Mucosa of stomach (tissue), 1 donor: ENCODE measurements around the gene KDM2A.

Source experiments
- H3K27me3 ChIP-seq: one replicate; pipeline ENCODE4 v1.7.0; 2013; ENCODE audit warnings: mild to moderate bottlenecking, low read length; ENCODE audit not compliant: control insufficient read depth, insufficient read depth
- H3K36me3 ChIP-seq: one replicate; pipeline ENCODE4 v1.7.0; 2013; ENCODE audit warnings: low read length; ENCODE audit not compliant: control insufficient read depth, insufficient read depth
- H3K4me1 ChIP-seq: one replicate; pipeline ENCODE4 v1.7.0; 2013; ENCODE audit warnings: mild to moderate bottlenecking, low read length; ENCODE audit not compliant: control insufficient read depth, insufficient read depth
- H3K4me3 ChIP-seq: one replicate; pipeline ENCODE4 v1.7.0; 2013; ENCODE audit warnings: low read length
- H3K9ac ChIP-seq: one replicate; pipeline ENCODE4 v1.7.0; 2013; ENCODE audit warnings: mild to moderate bottlenecking, low read length, moderate library complexity
- H3K9me3 ChIP-seq: one replicate; pipeline ENCODE4 v1.7.0; 2013; ENCODE audit warnings: mild to moderate bottlenecking, low read length, moderate library complexity; ENCODE audit not compliant: control insufficient read depth
- donor health status: Pancreatic carcinoma.

KDM2A gene

GRCh38 chr11:67267188-67268080, 148.4 kb downstream of the KDM2A start:
- no peaks in the 10 kb centered on the region for H3K27me3 ChIP-seq
- H3K36me3 ChIP-seq = no peaks in the 10 kb centered on the region
- H3K4me1 ChIP-seq = peaks cover 66% of the 10 kb centered on the region
- H3K9me3 ChIP-seq = no peaks in the 10 kb centered on the region
- H3K9ac ChIP-seq = peak overlapping the region; percentile 91
- H3K4me3 ChIP-seq = peak overlapping the region; percentile 82

DNA sequence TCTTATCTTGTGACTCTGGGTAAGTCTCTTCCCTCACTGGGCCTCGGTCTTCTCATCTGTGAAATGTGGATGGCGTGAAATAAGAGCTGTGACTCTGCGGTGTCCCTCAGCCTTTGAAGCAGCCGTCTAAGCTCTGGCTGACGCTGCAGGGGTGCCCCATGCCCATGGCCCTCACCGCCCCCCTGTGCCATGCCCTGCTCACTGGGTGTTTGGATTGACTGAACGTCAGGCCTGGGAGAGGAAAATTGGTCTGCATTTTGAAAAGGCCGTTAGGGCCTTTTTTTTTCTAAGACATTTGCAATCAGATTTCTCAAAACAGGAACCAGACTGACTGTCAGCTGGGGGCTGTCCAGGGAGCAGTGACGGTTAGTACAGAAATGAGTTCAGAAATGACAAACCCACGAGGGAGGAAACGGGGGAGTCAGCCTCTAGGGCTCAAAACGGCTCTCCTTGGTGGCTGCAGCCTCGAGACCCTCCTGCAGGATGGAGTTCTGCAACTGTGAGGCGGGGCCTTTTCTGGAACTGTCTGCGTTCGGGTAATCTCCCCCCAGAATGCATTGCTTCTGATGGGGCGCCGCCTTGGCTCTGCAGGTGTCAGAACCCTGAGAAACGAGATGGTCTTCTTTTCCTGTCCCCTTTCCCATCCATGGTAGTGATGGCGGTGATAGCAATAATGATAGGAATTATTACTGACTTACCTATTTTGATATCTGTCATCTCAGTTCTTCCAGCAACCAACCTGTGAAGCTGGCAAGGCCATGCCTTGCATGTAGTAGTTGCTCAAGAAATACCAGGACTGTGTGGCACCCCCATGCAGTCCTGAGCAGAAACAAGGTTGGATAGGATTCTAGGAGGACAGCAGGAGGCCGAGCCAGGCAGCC, 149.3 kb downstream of the KDM2A start:
- H3K27me3 ChIP-seq = no peaks in the 10 kb centered on the region
- peak overlapping the region; percentile 91 for H3K9ac ChIP-seq
- no peaks in the 10 kb centered on the region for H3K9me3 ChIP-seq
- peaks cover 66% of the 10 kb centered on the region for H3K4me1 ChIP-seq
- H3K36me3 ChIP-seq = no peaks in the 10 kb centered on the region
- peak overlapping the region; percentile 82 for H3K4me3 ChIP-seq

DNA sequence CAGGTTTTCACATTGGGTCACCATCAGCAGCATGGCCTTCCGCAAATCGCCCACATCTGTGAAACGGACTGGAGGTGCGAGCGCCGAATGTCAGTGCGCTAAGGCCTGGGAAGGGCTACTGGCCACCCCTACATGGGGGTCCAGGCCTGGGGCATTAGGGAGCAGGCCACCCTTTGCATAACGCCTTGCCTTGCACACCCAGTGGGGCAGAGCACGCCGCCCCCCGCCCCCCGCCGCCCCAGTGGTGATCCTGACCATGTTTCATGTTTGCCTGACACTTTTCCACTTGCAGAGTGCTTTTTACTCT, 149.9 kb downstream of the KDM2A start:
- Histone ChIP-seq H3K4me3 (no peak overlapping the region), H3K4me1 (peaks cover 71% of the 10 kb centered on the region), H3K9me3 (no peaks in the 10 kb centered on the region), H3K27me3 (no peaks in the 10 kb centered on the region), H3K36me3 (no peaks in the 10 kb centered on the region), H3K9ac (no peak overlapping the region)

DNA sequence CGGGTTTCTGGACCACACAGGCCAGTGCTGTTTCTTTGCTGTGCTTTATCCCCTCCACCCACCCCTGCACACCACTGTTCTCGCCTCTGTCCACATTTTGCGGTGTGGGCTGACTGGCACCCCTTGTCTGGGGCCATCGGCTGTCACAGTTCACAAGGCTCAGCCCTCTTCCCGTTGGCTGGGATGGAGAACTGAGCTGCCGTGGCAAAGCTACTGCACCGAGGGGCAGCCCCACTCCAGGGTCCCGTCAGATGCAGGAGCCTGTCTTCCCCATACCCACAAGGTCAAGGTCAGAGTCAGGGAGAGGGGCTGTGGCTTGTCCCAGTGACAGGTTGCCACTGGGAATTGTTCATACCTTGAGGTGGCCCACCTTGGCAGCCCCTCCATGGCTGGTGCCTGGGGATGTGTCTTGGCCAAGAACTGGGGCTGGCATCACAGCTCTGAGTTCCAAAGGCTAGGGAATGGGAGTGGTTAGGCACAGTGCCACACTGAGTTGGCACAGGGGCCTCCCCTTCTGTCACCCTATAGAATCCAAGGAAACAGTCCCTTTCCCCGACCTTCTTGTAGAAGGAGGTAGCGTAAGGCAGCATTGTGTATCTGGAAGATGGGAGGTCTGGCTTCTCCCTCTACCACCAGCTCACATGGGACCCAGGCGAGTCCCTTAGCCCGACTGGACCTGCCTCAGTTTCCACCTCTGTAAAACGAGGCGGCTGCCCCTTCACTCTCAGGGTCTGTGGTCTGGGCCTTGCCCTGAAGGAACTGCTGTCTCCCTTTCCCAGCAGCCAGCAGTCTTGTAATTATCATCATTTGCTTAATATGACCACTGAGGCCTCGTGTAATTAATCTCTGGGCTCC, 150.6 kb downstream of the KDM2A start:
- Histone ChIP-seq H3K9me3 (no peaks in the 10 kb centered on the region), H3K9ac (peak overlapping the region; percentile 63), H3K4me3 (peak overlapping the region; percentile 45), H3K4me1 (peaks cover 77% of the 10 kb centered on the region), H3K27me3 (no peaks in the 10 kb centered on the region), H3K36me3 (no peaks in the 10 kb centered on the region)

DNA sequence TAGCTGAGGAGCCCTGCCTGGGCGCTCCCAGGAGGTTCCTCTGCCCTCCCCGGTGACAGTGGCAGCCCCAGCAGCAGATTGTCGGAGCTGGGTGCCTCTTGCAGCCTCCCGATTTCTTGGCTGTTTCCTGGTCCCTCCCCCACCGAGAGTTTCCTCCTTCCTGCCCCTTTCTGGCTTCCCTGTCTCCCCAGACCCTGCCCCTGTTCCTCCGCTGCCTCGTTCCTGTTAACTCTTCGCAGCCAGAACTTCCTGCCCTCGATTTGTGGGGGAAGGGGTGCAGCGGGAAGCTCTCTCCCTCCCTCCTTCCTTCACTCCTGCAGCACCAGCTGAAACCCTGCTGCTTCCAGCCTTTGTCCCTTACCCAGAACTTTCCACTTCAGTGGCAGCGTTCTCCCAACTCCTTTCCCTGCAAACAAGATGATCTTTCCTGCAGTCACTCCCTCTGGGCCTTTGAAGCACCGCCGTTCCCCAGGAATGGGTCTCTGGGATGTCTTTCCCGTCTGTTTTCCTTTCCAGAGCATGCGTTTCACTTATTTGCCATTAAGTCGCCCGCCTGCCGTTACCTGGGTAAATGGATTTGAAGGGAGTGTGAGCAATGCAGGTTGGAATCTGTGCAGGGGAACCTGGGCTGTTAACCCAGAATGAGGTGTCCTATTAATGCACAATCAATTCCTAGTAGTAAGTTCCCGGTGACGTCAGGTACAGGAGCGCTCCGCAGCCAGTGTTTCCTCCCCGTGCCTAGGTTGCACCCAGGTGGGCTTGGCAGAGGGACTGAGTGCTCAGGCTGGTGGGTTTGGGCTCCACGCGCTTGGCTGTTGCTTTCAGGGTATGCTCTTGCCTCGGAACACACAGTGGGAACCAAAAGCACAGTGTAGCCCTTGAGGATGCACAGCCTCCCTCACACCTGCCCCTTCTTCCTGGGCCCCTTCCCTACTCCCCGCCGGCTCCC, 151.5 kb downstream of the KDM2A start:
- Histone ChIP-seq H3K27me3 (no peaks in the 10 kb centered on the region), H3K9ac (peak overlapping the region; percentile 63), H3K4me1 (peaks cover 86% of the 10 kb centered on the region)

DNA sequence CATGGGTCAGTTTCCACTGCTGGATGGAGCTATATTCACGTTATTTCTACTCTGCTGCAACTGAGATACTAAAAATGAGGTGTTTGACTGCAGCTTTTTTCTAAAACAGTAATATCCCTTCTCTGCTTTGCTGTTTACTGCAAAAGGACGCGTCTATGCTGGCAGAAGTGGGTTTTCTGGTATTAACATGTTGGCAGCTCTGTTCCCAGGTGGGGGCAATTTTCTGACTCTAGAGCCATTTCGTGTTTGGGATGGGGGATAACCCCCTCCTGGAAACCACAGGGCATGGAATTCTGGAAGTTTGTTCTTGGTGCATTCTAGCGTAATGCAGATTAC, 152.1 kb downstream of the KDM2A start:
- Histone ChIP-seq H3K27me3 (no peaks in the 10 kb centered on the region), H3K4me3 (no peak overlapping the region), H3K9ac (no peak overlapping the region), H3K9me3 (no peaks in the 10 kb centered on the region), H3K36me3 (no peaks in the 10 kb centered on the region), H3K4me1 (peaks cover 86% of the 10 kb centered on the region)

More for the DNA sequence above, 151.5 kb downstream of the KDM2A start:
- Histone ChIP-seq H3K4me3 (peak overlapping the region; percentile 45), H3K36me3 (no peaks in the 10 kb centered on the region), H3K9me3 (no peaks in the 10 kb centered on the region)

DNA sequence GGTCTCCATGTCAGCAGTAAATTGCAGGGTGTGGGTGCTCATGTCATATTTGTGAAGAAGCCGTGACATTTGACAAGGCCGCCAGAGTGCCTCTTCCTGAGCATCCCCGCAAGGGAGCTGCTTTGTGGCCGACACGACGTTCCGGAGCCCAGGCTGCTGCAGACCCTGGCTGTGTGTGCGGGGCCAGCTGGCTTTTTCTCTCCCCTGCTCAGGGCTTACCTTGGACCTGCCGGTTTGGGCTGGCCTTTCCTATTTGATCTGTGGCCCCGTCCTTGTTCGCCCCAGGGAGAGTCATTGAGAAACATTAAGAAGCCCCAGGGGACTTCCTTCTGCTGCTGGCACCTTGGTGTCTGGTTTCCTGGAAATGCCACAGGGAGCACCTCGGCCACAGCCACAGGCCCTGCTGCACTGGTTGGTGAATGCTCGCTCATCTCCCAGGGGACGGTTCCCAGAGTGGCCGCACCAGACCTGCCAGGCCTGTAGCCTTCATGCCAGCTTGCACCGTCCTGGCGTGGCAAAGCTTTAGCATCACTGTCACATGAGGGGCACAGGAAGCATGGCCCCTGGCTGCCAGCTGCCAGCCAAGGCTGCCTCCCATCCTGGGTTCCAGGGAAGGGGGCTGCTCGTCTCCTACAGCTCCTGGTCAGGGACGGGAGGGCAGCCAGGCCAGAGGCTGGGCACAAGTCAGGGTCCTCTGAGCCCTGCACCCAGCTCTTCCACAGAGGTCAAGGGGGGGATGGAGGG, 152.7 kb downstream of the KDM2A start:
- H3K36me3 ChIP-seq = no peaks in the 10 kb centered on the region
- H3K9me3 ChIP-seq = no peaks in the 10 kb centered on the region
- peaks cover 92% of the 10 kb centered on the region for H3K4me1 ChIP-seq
- no peak overlapping the region for H3K4me3 ChIP-seq
- H3K27me3 ChIP-seq = no peaks in the 10 kb centered on the region
- H3K9ac ChIP-seq = no peak overlapping the region

DNA sequence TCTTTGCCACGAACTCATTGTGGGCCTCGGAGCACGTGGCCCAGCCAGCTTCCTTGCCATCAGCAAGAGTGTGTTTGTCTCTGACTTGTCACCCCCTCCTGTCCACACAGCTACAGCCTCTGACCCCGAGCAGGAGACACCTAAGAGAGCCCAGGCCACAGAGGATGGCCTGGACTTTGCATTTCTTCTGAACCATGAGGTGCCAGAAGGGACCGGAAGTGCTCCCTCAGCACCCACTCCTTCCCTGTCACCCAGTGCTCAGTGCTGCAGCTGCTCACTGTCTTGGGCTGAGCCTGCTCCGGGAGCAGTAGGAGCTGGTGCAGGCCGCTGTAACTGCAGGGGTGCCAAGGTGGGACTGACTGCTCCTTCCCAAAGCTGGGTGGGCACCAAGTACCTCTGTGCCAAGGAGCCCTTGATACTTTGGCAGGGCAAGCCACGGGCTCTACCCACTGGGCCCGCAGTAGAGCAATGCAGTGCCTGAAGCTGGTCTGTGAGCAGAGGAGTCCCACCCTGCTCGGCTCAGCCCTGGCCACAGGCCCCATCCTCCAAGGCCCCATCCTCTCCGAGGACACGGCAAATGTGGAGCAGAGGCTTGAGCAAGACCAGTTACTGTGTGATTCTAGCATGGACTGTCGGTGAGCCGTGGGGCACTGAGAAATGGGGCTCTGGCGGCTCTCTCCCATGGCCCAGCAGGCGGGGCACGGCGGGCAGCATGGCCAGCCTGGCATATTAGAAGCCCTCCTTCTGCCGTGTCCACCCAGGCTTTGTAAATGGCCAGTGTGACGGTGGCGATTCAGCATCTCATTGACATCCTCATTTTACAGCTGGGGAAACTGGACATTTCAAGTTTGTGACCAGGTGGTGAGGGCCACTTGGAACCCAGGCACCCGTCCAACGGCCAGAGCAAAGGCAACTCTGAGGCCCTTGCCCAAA, 153.5 kb downstream of the KDM2A start:
- H3K4me3 ChIP-seq = no peak overlapping the region

DNA sequence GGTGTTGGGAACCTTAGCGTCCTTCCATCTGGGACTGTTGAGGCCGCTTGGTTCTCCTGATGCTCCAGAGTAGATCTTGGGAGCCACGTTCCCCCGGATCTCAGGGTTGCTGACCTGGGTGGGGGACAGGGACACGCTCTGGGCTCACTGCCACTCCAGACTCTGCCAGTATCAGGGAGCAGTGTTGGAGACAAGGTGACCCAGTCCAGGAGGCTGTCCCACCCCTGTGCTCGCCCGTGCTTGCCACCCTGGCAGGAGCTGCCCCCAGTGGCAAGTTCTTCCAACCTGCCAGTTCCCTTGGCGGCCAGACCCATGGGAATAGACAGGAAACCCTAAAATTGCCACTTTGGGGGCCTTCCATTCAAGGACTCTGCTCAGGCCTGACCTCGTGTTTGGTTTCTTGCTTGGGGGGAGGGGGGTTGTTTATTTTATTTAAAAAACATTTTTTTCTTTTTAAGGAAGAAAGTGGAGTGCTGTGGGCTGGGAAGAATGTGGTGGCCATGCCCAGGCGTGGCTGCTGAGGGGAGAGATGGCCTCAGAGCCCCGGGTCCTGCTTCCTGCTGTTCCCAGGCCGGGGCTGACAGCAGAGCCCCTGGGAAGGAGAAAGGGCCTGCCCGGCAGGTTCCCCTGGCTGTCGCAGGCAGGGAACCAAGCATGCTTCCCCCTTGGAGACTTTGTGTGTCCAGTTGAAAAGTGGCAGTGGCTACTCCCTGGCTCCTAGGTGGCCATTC, 154.4 kb downstream of the KDM2A start:
- no peaks in the 10 kb centered on the region for H3K27me3 ChIP-seq
- peak overlapping the region; percentile 50 for H3K9ac ChIP-seq
- no peaks in the 10 kb centered on the region for H3K9me3 ChIP-seq
- H3K36me3 ChIP-seq = peaks cover 2% of the 10 kb centered on the region
- no peak overlapping the region for H3K4me3 ChIP-seq
- H3K4me1 ChIP-seq = peaks cover 98% of the 10 kb centered on the region

More for the DNA sequence above, 153.5 kb downstream of the KDM2A start:
- Histone ChIP-seq H3K4me1 (peaks cover 99% of the 10 kb centered on the region), H3K27me3 (no peaks in the 10 kb centered on the region), H3K36me3 (no peaks in the 10 kb centered on the region), H3K9ac (no peak overlapping the region), H3K9me3 (no peaks in the 10 kb centered on the region)
